Esophagus squamous epithelium (tissue), 4 donors: ENCODE data around the gene DGKD.

ENCODE experiments used
- CTCF ChIP-seq, 6 experiments: fragments of 450-650 bp in 4 of 6; fragments of 200-600 bp in 2 of 6; sonication (generic) in 2 of 6; IDR thresholded peaks; one replicate each; pipeline ENCODE4 v1.5.1; 2016 to 2019; ENCODE audit warnings: antibody characterized with exemption in 6 of 6, mild to moderate bottlenecking in 4 of 6, moderate library complexity in 4 of 6
- POLR2A ChIP-seq, 4 donors: fragments of 450-650 bp; IDR thresholded peaks; one replicate each; pipeline ENCODE4 v1.6.1; 2017; ENCODE audit warnings: antibody characterized with exemption in 4 of 4, mild to moderate bottlenecking in 4 of 4, moderate library complexity in 3 of 4

GRCh38 chr2:233369897-233370685 lies 15.8 kb downstream of the DGKD start:
- TF ChIP-seq CTCF (IDR thresholded peaks at IDR 0.05) (no peak), POLR2A (IDR thresholded peaks at IDR 0.05) (no peak)
